Kidney tubule cell (primary cell): ENCODE measurements around the gene PARD3.
"Not testable (repeated sequence)": the region's sequence is repeated elsewhere in the genome, so short reads cannot be mapped to it uniquely, and the experiment has no call there.

Source experiments
- DNase-seq: peaks from one replicate; pipeline ENCODE4 v3.0.0-alpha.2; 2018; ENCODE audit warnings: low spot score

Gene PARD3

DNA sequence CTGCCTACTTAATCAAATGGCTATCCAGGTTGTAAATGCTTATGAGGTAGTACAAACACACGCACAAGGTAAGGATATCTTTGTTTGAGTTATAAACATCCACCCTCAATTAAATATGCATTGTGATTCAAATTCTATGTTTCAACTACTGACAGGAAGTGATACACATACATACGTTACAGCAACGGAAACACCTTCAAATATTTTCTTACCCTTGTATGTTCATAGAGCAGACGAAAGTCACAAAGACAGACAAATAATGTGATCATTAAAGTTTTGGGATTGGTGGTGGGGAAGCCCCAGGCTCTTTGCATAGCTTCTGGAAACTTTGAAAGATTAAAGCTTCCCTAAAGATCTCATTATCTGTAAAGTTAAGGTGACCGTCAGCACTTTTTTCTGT lies 521.0 kb downstream of the PARD3 start:
- DNase-seq = no peak

DNA sequence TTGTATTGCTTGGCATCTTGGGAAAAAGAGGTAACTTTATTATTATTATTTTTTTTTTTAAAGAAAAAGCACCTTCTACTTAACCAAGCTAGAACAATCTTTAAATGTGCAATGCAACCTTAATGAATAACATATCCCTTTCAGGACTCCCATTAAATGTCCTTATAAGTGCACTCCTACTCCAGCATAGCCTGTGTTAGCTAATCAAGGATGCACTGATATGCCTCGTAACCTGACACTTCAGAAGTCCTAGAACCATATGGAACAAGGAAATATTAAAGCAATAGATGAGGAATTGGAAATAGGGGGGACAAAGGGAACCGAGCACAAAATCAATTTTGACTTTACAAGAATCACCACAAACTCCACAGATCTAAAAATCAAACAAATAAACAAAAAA lies 522.4 kb downstream of the PARD3 start:
- DNase-seq = no peak

DNA sequence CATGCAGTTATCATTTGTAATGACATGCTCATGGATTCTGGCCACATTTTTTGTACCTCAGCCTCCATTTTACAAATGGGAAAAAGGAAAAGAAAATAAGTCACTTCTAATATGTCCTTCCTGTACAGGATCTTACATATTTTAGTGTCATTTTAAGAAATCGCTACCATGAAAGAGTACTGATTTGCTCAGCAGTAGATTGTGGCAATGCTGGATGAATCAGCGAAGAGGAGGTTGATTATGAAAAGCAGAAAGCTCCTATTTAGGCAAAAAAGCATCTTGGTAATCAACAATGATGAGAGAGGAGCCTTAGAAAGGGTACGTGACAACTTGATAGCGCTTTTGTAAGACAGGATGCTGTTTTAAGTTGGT lies 522.9 kb downstream of the PARD3 start:
- no peak for DNase-seq

DNA sequence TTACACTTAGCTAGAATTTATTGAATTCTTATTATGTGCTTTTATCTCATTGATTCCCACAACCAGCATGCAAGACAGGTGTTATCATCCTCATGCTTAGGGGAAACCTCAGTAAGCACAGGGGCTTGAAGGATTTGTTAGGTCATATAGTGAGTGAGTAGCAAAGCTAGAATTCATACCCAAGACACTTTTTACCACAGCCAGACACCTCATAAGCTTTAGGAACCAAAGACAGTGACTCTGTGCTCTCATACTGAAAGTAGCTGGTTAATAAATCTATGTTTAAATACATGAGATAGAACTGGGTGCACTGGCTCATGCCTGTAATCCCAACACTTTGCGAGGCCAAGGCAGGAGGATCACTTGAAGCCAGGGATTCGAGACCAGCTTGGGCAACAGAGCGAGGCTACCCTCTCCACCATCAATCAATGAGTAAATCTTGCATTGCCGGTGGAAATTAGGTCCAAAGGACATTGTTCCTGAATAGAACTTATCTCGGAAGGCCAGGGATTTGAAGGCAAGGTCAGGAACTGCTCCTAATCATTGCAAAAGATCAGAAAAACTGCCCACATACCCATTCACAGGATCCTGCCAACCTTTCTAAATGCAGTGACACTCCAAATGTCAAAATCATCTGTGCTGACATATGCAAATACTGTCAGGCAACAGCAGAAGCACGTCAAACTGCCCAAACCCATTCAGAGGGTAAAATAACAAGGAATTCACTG lies 523.5 kb downstream of the PARD3 start:
- DNase-seq = no peak

DNA sequence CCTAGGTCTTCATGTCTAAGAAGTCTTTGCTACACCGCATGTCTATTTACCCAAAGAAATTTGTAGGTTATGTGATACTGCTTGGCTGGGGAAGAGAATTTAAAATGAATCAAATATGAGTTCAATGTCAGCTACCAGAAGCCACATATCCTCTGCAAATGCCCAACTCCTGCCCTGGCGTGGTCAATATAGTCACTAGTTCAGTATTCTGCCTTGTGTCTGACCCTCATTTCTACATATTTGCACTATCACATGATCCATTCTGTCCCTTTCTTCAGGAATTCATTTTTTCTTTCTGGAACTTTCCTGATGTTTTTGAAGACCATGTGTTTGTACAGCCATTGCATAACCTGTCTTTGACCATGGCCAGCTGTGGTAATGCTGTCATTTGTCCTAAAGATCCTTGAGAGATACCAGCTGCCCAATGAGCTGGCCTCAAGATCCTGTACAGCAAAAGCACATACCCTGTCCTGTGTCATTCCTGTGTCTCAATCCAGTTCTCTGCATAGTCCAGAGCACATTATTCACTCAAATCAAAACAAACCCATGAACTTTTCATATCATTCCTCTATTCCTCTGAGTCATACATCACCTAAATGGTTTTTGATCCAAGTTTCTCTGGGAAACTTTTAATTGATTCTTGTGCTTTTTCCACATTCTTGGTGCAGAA lies 524.5 kb downstream of the PARD3 start:
- peak; percentile 48 for DNase-seq

DNA sequence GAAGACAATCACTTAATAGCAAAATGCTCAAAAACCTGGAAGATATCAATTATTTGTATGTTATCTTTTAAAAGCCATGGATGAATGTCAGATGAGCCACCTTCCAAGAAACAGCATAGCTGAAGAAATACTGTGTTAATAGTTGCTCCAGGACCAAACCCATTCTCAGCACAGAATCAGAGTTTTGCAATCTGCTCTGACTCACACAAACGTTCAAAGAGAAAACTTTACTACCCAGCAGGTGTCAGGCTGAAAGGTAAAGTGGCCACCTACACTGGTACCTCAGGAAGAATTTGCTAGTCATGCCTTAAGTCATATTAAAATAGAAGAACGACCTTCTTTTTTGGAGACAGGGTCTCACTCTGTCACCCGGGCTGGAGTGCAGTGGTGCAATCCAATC lies 526.5 kb downstream of the PARD3 start:
- peak; percentile 39 for DNase-seq

DNA sequence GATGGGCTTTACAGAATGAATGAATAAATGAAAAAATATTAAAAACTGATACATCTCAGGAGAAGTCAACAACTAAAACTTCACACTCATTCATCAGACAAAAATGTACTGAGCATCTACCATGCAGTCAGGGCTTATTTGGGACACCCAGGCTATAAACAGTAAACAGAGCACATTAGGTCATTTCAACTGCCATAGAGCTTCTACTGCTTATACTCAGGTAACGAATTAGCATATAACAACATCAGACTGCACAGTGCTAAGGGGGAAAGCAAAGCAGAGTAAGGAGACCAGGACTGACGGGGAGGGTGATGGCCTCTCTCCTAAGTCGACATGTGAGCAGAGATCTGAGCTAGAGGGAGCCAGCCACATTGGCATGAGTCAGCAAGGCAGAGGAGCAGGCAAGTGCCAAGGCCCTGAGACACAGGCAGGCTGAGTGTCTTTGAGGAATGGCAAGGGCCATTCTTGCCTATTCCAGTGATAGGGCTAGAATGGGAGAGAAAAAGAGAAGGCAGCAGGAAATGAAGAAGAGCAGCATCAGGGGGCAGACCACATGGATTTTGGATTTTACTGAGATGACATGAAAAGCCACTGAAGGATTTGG lies 528.9 kb downstream of the PARD3 start:
- DNase-seq = peak; percentile 66

DNA sequence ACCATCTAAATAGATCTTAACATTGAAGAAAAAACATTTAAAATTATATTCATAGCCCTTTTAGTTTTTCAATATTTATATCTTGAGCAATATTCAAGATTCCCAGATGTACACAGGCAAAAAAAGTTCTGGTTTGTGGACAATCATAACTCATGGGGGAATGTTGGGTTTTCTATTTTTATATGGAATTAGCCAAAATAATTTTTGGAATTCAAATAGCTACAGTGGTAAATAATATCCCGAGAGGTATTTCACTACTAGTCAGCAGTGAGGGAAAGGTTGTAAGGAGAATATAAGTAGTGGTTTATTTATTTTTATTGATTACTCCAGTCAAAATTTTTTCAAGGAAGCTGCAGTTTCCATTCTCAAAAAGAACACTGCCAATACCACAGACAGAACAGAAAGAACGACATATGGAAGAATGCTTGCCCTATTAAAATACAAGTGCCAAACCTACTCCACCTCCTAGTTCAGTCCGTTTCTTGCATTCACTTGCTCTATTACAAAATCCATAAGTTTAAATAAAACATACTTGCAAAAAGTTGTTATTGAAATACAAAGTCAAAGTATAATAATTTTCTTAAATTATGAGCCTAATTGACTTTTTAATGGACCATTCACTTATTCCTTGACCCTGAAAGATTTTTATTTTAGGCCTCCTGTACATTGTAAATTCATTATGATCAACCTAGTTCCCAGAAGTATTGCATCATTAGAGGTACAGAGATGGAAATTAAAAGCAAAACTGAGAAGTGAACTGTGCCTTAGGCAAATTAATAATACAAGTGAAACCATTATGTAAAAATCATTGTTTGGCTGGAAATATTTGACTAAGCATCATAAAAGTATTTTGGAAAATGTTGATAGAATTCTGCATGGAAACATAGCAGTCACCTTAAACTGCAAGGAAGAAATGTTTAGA lies 533.2 kb downstream of the PARD3 start:
- DNase-seq = no peak

DNA sequence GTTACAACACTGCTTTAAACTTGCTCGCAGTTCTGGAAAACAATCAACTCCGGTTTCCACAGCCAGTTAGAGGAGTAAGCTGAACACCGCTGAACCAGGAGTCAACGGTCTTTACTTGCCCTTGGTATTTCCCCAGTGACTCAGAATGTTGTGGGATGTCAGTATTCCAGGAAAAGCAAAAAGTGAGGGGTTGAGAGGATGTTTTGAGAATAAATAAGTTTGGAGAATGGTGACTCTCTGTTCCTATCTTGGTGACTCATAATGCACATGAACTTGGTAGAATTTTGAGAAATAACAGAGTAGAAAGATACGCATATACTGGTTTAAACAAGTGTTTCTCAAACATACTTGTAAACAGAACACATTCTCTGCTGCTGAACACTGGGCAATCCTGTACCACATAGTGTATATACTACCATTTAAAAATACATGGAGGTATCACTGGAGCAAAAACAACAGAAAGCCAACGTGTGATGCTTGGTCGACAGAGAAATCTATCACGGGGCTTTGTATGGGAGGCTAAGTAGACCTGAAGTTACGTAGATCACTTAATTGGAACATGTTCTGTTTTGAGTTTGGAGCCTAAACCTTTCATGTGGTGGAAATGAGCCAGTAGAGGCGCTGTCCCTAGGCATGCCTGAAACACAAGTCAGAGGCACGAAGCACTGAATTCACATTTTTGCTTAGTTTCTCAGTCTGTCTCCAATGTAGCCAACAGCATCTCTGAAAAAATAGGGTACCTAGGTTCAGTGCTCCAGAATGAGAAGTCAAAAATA lies 534.3 kb downstream of the PARD3 start:
- DNase-seq = peak; percentile 86

DNA sequence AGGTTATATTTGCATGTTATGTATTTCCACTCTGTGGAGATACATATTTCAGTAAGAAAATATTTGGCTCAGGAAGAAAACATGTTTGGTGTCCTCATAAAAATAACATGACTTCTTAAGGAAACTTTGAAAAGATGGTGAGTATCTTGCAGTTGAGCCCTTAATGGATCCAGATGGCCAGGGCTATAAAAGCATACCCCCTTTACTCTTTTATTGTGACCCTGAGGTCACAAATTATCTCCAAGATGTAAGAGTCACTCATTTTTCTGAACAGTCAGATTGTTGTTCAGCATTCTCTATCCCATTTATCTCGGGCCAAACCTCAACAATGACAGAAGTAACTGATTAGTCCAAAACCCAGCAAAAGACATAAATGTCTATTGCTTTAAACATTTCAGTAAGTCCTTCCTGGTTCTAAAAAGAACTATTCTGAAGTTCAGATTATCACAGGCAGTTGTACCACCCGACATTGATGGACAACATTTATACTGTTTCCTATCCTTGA lies 539.4 kb downstream of the PARD3 start:
- DNase-seq = no peak

DNA sequence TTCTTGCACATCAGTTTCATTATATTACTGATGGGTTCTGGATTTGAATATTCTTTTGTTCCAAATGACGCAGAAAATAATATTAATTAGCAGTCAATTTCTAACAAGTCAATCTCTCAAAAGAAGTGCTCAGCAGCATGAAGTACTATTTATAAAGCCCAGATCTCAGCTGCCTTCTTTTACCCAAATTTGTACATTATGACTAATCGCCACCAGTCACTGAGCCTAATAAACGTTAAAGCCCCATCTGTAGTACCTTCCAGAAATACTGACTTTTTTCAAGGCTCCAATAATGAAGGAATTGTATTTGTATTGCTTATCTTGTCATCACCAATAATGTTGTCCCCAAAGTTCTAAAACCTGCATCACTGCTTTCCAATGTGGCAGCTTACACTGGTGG lies 540.2 kb downstream of the PARD3 start:
- no peak for DNase-seq

DNA sequence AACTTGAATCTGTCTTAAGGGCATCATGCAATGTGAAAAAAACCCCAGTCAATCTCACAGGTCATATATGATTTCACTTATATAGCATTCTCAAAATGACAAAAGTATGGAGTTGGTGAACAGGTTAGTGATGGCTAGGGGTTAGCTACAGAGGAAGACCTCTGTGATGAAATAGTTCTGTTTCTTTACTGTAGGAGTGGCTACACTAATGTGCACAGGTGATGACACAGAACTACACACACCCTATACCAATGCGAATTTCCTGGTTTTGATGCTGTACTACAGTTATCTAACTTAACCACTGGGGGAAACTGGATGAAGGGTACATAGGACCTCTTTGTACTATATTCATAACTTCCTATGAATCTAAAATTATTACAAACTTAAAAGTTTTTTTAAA lies 541.8 kb downstream of the PARD3 start:
- no peak for DNase-seq

DNA sequence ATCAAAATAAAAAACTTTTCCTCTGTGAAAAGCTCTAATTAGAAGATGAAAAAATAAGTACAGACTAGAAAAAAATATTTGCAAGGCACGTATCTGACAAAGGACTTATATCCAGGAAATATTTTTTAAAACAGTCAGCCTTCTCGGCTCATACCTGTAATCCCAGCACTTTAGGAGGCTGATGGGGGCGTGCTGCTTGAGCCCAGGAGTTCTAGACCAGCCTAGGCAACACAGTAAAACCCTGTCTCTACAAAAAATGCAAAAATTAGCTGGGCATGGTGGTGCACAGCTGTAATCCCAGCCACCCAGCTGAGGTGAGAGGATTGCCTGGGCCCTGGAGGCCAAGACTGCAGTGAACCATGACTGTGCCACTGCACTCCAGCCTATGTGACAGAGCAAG lies 542.8 kb downstream of the PARD3 start:
- no peak for DNase-seq

DNA sequence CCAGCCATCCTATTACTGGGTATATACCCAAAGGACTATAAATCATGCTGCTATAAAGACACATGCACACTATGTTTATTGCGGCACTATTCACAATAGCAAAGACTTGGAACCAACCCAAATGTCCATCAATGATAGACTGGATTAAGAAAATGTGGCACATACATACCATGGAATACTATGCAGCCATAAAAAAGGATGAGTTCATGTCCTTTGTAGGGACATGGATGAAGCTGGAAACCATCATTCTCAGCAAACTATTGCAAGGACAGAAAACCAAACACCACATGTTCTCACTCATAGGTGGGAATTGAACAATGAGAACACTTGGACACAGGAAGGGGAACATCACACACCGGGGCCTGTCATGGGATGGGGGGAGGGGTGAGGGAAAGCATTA lies 546.7 kb downstream of the PARD3 start:
- DNase-seq = not testable (repeated sequence)

DNA sequence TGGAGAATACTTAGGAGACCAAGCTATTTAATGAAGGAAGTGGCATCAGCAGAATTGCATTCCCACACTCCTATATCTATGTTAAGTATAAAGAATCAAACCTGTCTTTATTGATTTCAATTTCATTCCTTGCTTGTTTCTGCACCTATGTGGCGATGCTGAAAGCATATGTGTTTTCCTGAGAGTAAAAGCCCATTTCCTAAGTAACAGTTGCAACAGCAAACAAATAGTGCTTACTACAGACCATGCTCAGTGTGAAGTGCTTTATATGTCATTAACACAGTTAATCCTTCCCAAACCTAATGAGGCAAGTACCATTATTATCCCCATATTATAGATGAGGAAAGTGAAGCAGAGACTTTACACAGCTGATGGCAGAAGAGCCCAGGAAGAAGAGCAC lies 552.1 kb downstream of the PARD3 start:
- no peak for DNase-seq

DNA sequence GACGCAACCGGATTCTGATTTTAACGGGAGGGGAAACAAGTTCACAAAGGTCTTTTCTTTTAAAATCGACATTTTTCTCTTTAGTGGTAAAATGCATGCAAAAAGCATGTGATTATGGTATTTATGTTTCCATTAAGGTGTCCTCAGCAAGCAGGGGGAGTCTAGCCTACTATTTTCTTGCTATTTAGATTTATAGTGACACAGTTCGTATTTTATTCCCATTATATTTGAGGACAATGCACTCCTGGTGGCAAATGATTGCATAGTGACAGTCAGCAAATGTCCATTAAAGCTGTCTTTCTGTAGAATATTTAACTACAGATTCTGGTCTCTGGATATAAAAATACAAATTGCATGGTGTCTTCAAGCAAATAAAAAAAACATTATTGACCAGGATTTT lies 554.2 kb downstream of the PARD3 start:
- no peak for DNase-seq

DNA sequence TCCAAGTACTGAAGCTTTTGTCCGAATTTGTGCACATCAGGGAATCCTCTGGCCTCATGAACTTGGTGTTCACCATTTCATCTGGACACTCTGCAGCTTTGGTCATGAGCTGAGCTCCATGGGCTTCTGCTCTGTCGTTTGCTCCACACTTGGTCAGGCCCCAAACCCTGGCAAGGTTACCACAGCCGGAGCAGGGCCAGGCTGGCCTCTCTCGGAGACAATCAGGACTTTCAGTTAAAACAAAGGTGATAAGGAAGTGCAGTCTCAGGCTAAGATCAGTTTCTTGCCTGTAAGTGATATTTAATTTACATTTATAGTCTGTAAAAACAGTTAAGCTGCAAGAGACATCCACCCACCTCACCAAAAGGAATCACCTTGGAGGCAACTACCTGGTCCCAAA lies 558.9 kb downstream of the PARD3 start:
- no peak for DNase-seq

DNA sequence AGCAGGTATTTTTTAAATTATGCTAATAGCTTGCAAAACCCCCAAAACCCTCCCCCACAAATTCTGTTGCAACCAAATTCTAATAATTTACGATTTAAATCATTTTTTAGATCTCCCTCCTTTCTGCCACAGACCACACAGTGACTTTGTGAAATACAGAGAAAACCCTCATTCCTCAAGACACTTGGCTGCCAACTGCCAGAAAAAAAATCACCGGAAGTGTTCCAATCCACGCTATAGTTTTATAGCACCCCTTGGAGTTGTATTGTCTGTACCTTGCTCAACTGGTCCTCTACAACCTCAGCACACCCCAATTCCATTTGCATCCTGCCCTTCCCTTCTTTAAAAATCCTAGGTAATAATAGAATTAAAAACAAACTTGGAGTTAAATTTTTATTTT lies 560.1 kb downstream of the PARD3 start:
- DNase-seq = no peak

DNA sequence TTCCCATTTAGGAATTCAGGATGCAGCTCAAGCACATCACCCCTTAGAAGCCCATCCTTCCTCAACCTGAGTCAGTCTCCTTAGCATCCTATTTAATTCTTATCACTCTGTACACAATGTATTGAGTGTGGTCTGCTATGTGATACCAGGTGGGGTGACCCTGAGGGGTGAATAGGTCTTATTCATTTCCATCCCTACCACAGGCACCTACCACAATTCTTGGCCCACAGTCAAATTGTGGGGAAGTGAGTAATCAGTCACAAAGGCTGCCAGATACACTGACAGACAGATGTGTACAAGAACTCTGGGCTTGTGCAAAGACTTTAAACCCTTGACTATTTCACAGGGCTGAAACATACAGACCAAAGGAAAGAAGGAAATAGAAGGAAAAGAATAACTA lies 560.5 kb downstream of the PARD3 start:
- peak; percentile 87 for DNase-seq

DNA sequence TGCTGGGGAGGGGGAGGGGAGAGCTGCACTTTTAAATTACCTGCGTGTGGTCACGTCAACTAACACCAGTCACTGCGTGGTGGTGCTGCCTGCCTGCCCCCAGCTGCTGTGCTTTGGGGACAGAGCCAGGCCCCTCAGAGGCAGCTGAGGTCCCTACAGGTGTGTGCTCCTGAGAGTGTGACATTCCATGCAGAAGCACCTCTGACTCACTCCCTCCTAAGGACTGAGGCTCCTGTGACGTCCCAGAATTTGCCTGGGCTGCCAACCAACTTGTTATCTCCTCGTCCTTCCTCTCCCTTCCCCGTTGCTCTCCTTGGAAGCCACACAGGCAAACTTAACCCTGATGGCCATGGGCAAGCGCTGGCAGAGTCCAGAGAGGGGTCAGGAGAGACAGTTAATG lies 563.0 kb downstream of the PARD3 start:
- peak; percentile 50 for DNase-seq

DNA sequence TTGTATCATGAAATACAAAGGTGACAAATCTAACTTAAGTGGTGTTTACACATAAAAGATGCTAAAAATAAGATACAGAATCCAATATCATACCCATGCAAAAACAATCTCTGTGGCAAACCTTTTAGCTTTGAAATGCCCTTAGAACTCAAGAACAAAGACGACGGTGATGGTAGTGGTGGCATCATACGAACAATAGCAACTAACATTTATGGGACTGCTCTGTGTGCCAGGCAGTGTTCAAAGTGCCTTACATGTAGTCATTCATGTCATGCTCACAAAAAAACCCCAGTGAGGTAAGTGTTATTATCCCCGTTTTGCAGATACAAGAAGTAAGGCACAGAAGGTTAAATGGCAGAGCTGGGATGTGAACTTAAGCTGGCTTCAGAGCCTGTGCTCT lies 563.9 kb downstream of the PARD3 start:
- no peak for DNase-seq

DNA sequence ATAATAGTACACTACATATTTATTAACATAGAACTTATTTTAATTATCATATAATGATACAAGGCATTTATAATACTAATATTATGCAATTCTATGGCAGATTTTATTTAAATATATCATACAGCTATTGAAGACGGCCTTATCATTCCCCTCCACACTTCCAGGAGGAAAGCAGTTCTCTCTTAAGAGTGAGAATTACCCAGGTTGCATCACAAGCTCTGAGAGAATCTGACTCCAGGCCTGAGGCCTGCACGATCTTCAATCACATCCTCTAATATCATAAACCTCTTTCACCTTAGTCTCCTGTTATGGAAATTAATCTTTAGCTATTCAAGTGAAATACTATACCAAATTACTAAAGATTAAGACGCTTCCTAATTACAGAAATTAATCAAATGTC lies 564.4 kb downstream of the PARD3 start:
- no peak for DNase-seq
